ENCODE measurements around the gene IRF6. TPM values are rescaled to one million over a fixed set of nuclear protein-coding genes. Genes with fewer than 3 reads are reported as not detected.

IRF6 gene
- total and polyA plus RNA-seq, 4 donors = 8.7 to 29.2 (median 18.6) TPM

- DNase-seq (no peak), ATAC-seq (ENCODE audit: insufficient read depth, low FRiP score) (no peak)
- H3K4me1 ChIP-seq (ENCODE audit: control insufficient read depth in 5 of 5, insufficient read depth in 5 of 5, low read length in 5 of 5) = no peaks in the 10 kb centered on the region
- no peaks in the 10 kb centered on the region for H3K36me3 ChIP-seq (ENCODE audit: control insufficient read depth in 4 of 4, insufficient read depth in 4 of 4, low read length in 4 of 4)
- 78 to 80% methylated on average over 3 of the region's 3 CpGs for WGBS, 2 donors
- no peak for TF ChIP-seq CTCF (IDR thresholded peaks at IDR 0.05; ENCODE audit: control extremely low read depth, extremely low read depth)
- H3K9ac ChIP-seq (ENCODE audit: insufficient read depth in 1 of 2, low read length in 2 of 2) = no peak overlapping the region
- H3K4me3 ChIP-seq = no peak overlapping the region
- H3K27me3 ChIP-seq (ENCODE audit: control insufficient read depth in 3 of 3, insufficient read depth in 3 of 3, low read length in 2 of 3) = peaks cover 0 to 5% (median 0%) of the 10 kb centered on the region in 3 donors
- no peaks in the 10 kb centered on the region for H3K9me3 ChIP-seq (ENCODE audit: control insufficient read depth in 4 of 4, insufficient read depth in 3 of 4, low read length in 3 of 4)
- no peak overlapping the region for H3K27ac ChIP-seq (ENCODE audit: low read depth in 1 of 2, low read length in 1 of 2)
These were observed 9.5 kb upstream of the IRF6 start for GRCh38 chr1:209815490-209815889.

DNA sequence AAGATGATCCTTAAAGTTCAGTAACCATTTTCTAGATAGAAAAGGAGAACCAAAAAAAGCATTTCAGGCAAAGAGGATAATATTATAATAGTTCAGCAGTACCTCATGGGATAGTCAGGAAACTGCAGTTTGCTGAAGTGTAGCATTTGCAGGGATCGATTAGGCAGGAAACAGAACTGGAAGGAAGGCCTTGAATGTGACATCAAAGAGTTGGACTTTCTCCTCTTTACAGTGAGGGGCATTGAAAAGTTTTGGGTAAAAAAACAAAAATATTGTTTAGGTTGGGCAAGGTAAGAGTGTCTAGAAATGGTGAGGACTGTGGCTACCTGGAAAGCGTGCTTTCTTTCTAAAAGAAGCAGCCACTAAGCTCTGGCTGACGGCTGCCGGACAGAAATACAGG, 8.0 kb upstream of the IRF6 start:
- H3K36me3 ChIP-seq (ENCODE audit: control insufficient read depth in 4 of 4, insufficient read depth in 4 of 4, low read length in 4 of 4) = no peaks in the 10 kb centered on the region
- DNase-seq (no peak), ATAC-seq (ENCODE audit: insufficient read depth, low FRiP score) (no peak)
- peaks cover 0 to 5% (median 0%) of the 10 kb centered on the region in 3 donors for H3K27me3 ChIP-seq (ENCODE audit: control insufficient read depth in 3 of 3, insufficient read depth in 3 of 3, low read length in 2 of 3)
- no peak overlapping the region for H3K4me3 ChIP-seq
- 85 to 89% methylated on average over 4 of the region's 4 CpGs for WGBS, 2 donors
- H3K4me1 ChIP-seq (ENCODE audit: control insufficient read depth in 5 of 5, insufficient read depth in 5 of 5, low read length in 5 of 5) = no peaks in the 10 kb centered on the region
- H3K9me3 ChIP-seq (ENCODE audit: control insufficient read depth in 4 of 4, insufficient read depth in 3 of 4, low read length in 3 of 4) = no peaks in the 10 kb centered on the region
- H3K9ac ChIP-seq (ENCODE audit: insufficient read depth in 1 of 2, low read length in 2 of 2) = no peak overlapping the region
- no peak for TF ChIP-seq CTCF (IDR thresholded peaks at IDR 0.05; ENCODE audit: control extremely low read depth, extremely low read depth)
- no peak overlapping the region for H3K27ac ChIP-seq (ENCODE audit: low read depth in 1 of 2, low read length in 1 of 2)

- TF ChIP-seq CTCF (IDR thresholded peaks at IDR 0.05; ENCODE audit: control extremely low read depth, extremely low read depth) = no peak
- ATAC-seq (ENCODE audit: insufficient read depth, low FRiP score) (no peak), DNase-seq (no peak)
- Histone ChIP-seq H3K4me3 (no peak overlapping the region), H3K9ac (ENCODE audit: insufficient read depth in 1 of 2, low read length in 2 of 2) (no peak overlapping the region), H3K36me3 (ENCODE audit: control insufficient read depth in 4 of 4, insufficient read depth in 4 of 4, low read length in 4 of 4) (no peaks in the 10 kb centered on the region), H3K9me3 (ENCODE audit: control insufficient read depth in 4 of 4, insufficient read depth in 3 of 4, low read length in 3 of 4) (no peaks in the 10 kb centered on the region), H3K27me3 (ENCODE audit: control insufficient read depth in 3 of 3, insufficient read depth in 3 of 3, low read length in 2 of 3) (peaks cover 0 to 5% (median under 1%) of the 10 kb centered on the region in 3 donors), H3K4me1 (ENCODE audit: control insufficient read depth in 5 of 5, insufficient read depth in 5 of 5, low read length in 5 of 5) (peaks cover 0 to 5% (median 0%) of the 10 kb centered on the region in 5 donors), H3K27ac (ENCODE audit: low read depth in 1 of 2, low read length in 1 of 2) (no peak overlapping the region)
- 85 to 92% methylated on average over 5 of the region's 5 CpGs for WGBS, 2 donors
These were observed 4.8 kb upstream of the IRF6 start for GRCh38 chr1:209810783-209811182.

GRCh38 chr1:209809611-209810010, 3.7 kb upstream of the IRF6 start:
- H3K27ac ChIP-seq (ENCODE audit: low read depth in 1 of 2, low read length in 1 of 2) = no peak overlapping the region
- no peak overlapping the region for H3K4me3 ChIP-seq
- H3K4me1 ChIP-seq (ENCODE audit: control insufficient read depth in 5 of 5, insufficient read depth in 5 of 5, low read length in 5 of 5) = peaks cover 0 to 5% (median 0%) of the 10 kb centered on the region in 5 donors
- peaks cover 0 to 5% (median 2%) of the 10 kb centered on the region in 3 donors for H3K27me3 ChIP-seq (ENCODE audit: control insufficient read depth in 3 of 3, insufficient read depth in 3 of 3, low read length in 2 of 3)
- H3K9me3 ChIP-seq (ENCODE audit: control insufficient read depth in 4 of 4, insufficient read depth in 3 of 4, low read length in 3 of 4) = no peaks in the 10 kb centered on the region
- H3K9ac ChIP-seq (ENCODE audit: insufficient read depth in 1 of 2, low read length in 2 of 2) = no peak overlapping the region
- no peak for ATAC-seq (ENCODE audit: insufficient read depth, low FRiP score)
- WGBS, 2 donors = 90 to 92% methylated on average over 4 of the region's 4 CpGs
- no peak for DNase-seq
- H3K36me3 ChIP-seq (ENCODE audit: control insufficient read depth in 4 of 4, insufficient read depth in 4 of 4, low read length in 4 of 4) = no peaks in the 10 kb centered on the region
- TF ChIP-seq CTCF (IDR thresholded peaks at IDR 0.05; ENCODE audit: control extremely low read depth, extremely low read depth) = no peak

All from lung (tissue), 12 donors.